Activated T-helper 2 cell treated with anti-CD3 and anti-CD28 coated beads, Interferon-gamma antibody, Interleukin-2, Interleukin-4, amounts not matched to agents 10 μg/mL and 5 μg/mL and 100 μg/mL, durations not matched to agents 14 hours and 24 hours and 36 hours (primary cell): ENCODE measurements around the gene CYBRD1. TPM values are rescaled to one million over a fixed set of nuclear protein-coding genes. Genes with fewer than 3 reads are reported as not detected.

Experiments used
- DNase-seq: peaks from one replicate; pipeline ENCODE4 v3.0.0; 2021; ENCODE audit warnings: low spot score
- H3K27ac Mint-ChIP-seq: one replicate; pipeline ENCODE4 v1.8.0; 2021; ENCODE audit warnings: mixed read lengths
- H3K27me3 Mint-ChIP-seq: one replicate; pipeline ENCODE4 v1.8.0; 2021; ENCODE audit warnings: low read depth, mixed read lengths
- H3K36me3 Mint-ChIP-seq: one replicate; pipeline ENCODE4 v1.8.0; 2021; ENCODE audit warnings: low read depth, mixed read lengths
- H3K4me1 Mint-ChIP-seq: one replicate; pipeline ENCODE4 v1.8.0; 2021; ENCODE audit warnings: low read depth, mixed read lengths
- H3K4me3 Mint-ChIP-seq: one replicate; pipeline ENCODE4 v1.8.0; 2021; ENCODE audit warnings: low read depth, mild to moderate bottlenecking, moderate library complexity, mixed read lengths
- H3K9me3 Mint-ChIP-seq: one replicate; pipeline ENCODE4 v1.8.0; 2021; ENCODE audit warnings: mixed read lengths
- intact Hi-C: fragments of 100-400 bp; cut with micrococcal nuclease; formaldehyde crosslinking; loops from one replicate; pipeline ENCODE4 v1.15.1; 2023
- total RNA-seq: library from RNA; stranded (reverse); gene quantifications from 2 replicates; pipeline ENCODE4 v1.2.3, GENCODE V29; 2022

CYBRD1 gene
- total RNA-seq, 1 donor from 2014 or later = 5.7 TPM

DNA sequence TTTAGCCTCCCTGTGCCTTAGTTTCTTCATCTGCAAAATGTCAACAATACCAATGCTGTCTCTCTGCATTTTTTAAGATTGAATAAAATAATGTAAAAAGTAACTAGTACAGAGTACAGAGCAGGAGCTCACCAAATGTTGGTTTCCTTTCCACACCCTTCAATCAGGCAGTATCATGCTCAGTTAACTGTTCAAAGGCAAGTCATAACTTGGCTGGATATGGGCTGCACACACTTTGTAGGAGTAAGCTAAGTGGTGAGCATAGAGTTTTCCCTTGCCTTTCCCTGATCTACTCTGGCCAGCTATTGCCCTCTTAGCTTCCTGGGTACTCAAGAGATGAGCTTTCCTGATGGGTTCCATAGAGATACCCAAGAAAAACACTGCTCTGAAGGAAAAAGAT lies 77.9 kb downstream of the CYBRD1 start:
- intact Hi-C loops = no loop called here
- Mint-ChIP-seq H3K4me3 (no peak overlapping the region), H3K9me3 (no peaks in the 10 kb centered on the region), H3K27ac (no peak overlapping the region), H3K4me1 (peaks cover 2% of the 10 kb centered on the region), H3K36me3 (no peaks in the 10 kb centered on the region), H3K27me3 (peaks cover 19% of the 10 kb centered on the region)
- DNase-seq = no peak

DNA sequence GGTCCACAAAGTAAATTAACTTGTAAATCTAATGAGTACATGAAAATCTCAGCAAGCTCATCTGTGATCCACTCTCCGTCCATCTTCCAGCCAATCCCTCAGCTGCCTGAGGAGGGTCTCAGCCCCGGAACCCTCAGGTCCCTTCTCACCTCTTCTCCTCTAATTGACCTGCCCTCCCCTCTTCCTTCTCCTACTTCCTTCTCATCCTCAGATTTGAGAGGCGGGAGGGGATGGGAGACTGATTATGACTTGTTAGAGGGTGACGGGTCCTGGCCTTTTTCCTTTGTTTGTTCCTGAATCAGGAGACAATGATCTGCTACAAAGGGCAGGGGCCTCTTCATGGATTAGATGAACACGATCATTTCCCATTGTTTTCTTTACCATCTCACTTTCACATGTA lies 80.1 kb downstream of the CYBRD1 start:
- Mint-ChIP-seq H3K27me3 (peaks cover 22% of the 10 kb centered on the region), H3K4me1 (peaks cover 2% of the 10 kb centered on the region), H3K4me3 (no peak overlapping the region), H3K9me3 (no peaks in the 10 kb centered on the region), H3K27ac (no peak overlapping the region), H3K36me3 (no peaks in the 10 kb centered on the region)
- DNase-seq = no peak
- intact Hi-C loops = no loop called here

Other genes starting within 250 kb of the CYBRD1 start
- 38.2 and 39.9 TPM in 2 replicates for gene METTL8, start 88.5 kb upstream of the CYBRD1 start, total RNA-seq
- 22.6 and 23.7 TPM in 2 replicates for gene DCAF17, start 88.2 kb upstream of the CYBRD1 start, total RNA-seq
- gene DYNC1I2, start 165.0 kb downstream of the CYBRD1 start, total RNA-seq = 65.9 and 69.5 TPM in 2 replicates